ENCODE data around the gene TDRD7.
"Not testable (repeated sequence)": the region's sequence is repeated elsewhere in the genome, so short reads cannot be mapped to it uniquely, and the experiment has no call there.

TDRD7 gene

GRCh38 chr9:97430316-97431043, 18.6 kb downstream of the TDRD7 start:
- no peak for FAIRE-seq

GRCh38 chr9:97431044-97431441, 19.1 kb downstream of the TDRD7 start:
- FAIRE-seq: no peak

GRCh38 chr9:97431549-97432143, 19.8 kb downstream of the TDRD7 start:
- FAIRE-seq: no peak

- FAIRE-seq: no peak
Observed at GRCh38 chr9:97437051-97437600, 25.2 kb downstream of the TDRD7 start.

GRCh38 chr9:97438257-97438656, 26.4 kb downstream of the TDRD7 start:
- no peak for FAIRE-seq

- no peak for FAIRE-seq
Observed at GRCh38 chr9:97438666-97439065, 26.8 kb downstream of the TDRD7 start.

- no peak for FAIRE-seq
Observed at GRCh38 chr9:97440160-97440559, 28.3 kb downstream of the TDRD7 start.

GRCh38 chr9:97441729-97442128, 29.8 kb downstream of the TDRD7 start:
- FAIRE-seq: no peak

- no peak for FAIRE-seq
Observed at GRCh38 chr9:97445119-97445701, 33.3 kb downstream of the TDRD7 start.

- FAIRE-seq: no peak
Observed at GRCh38 chr9:97447001-97447400, 35.1 kb downstream of the TDRD7 start.

- FAIRE-seq: not testable (repeated sequence)
Observed at GRCh38 chr9:97453573-97453972, 41.7 kb downstream of the TDRD7 start.

GRCh38 chr9:97456841-97457240, 44.9 kb downstream of the TDRD7 start:
- not testable (repeated sequence) for FAIRE-seq

GRCh38 chr9:97459326-97459725, 47.4 kb downstream of the TDRD7 start:
- FAIRE-seq: no peak

GRCh38 chr9:97462159-97462558, 50.3 kb downstream of the TDRD7 start:
- no peak for FAIRE-seq

GRCh38 chr9:97462914-97463313, 51.0 kb downstream of the TDRD7 start:
- no peak for FAIRE-seq

GRCh38 chr9:97468658-97469448, 57.0 kb downstream of the TDRD7 start:
- no peak for FAIRE-seq

GRCh38 chr9:97470076-97470475, 58.2 kb downstream of the TDRD7 start:
- FAIRE-seq: no peak

- FAIRE-seq: no peak
Observed at GRCh38 chr9:97473717-97474116, 61.8 kb downstream of the TDRD7 start.

GRCh38 chr9:97474372-97474925, 62.6 kb downstream of the TDRD7 start:
- no peak for FAIRE-seq

- no peak for FAIRE-seq
Observed at GRCh38 chr9:97475059-97475458, 63.2 kb downstream of the TDRD7 start.

GRCh38 chr9:97478301-97478981, 66.5 kb downstream of the TDRD7 start:
- no peak for FAIRE-seq

GRCh38 chr9:97479496-97480159, 67.7 kb downstream of the TDRD7 start:
- FAIRE-seq: no peak

Data from TTC549 (cell line).